OCI-LY3 (cell line): Measurements from ENCODE around the gene RAB31.

ENCODE experiments used
- EZH2phosphoT487 ChIP-seq: fragments of 200-600 bp; shearing (Covaris generic); IDR thresholded peaks from 2 replicates; pipeline ENCODE4 v1.6.1; 2018; ENCODE audit warnings: antibody characterized with exemption, mixed run types, low read depth
- TF ChIP-seq, protein P1 (sequence below): fragments of 200-600, 300-600 bp; sonication (generic); IDR thresholded peaks from 2 replicates; pipeline ENCODE4 v1.5.1; 2014; ENCODE audit warnings: antibody characterized with exemption, low read length, low read depth

DNA sequence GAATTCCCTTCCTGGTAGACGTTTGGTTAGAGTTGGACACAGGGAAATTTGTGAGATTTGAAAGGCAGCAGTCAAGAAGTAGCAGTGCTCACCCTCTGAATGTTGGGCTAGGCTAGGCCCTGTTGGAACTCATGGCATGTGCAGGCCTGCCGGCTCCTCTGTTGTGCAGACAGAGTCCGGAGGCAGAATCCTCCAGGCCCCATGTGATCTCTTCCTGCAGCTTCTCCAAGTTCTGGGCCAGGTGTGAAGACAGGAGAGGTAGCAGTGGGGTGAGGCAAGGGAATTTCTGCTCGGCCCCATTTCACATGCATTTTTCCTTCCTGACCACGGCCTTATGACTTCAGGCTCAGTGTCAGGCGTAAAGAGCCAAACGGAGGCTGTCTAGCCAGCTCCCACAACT, 36.9 kb upstream of the RAB31 start:
- TF ChIP-seq, protein P1, sequence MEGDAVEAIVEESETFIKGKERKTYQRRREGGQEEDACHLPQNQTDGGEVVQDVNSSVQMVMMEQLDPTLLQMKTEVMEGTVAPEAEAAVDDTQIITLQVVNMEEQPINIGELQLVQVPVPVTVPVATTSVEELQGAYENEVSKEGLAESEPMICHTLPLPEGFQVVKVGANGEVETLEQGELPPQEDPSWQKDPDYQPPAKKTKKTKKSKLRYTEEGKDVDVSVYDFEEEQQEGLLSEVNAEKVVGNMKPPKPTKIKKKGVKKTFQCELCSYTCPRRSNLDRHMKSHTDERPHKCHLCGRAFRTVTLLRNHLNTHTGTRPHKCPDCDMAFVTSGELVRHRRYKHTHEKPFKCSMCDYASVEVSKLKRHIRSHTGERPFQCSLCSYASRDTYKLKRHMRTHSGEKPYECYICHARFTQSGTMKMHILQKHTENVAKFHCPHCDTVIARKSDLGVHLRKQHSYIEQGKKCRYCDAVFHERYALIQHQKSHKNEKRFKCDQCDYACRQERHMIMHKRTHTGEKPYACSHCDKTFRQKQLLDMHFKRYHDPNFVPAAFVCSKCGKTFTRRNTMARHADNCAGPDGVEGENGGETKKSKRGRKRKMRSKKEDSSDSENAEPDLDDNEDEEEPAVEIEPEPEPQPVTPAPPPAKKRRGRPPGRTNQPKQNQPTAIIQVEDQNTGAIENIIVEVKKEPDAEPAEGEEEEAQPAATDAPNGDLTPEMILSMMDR: no peak
- TF ChIP-seq EZH2phosphoT487: no peak
